Progenitor cell of endocrine pancreas (in vitro differentiated cells): ENCODE measurements around the gene ASB5. TPM values are rescaled to one million over a fixed set of nuclear protein-coding genes. Genes with fewer than 3 reads are reported as not detected.

Source experiments
- DNase-seq: peaks from one replicate; pipeline ENCODE4 v3.0.0; 2021; ENCODE audit warnings: low spot score; ENCODE audit not compliant: unreplicated experiment
- H3K27ac Mint-ChIP-seq: 2 replicates; pipeline ENCODE4 v1.8.0; 2021; ENCODE audit warnings: mild to moderate bottlenecking, moderate library complexity, mixed read lengths
- H3K27me3 Mint-ChIP-seq: 2 replicates; pipeline ENCODE4 v1.8.0; 2021; ENCODE audit warnings: mixed read lengths
- H3K36me3 Mint-ChIP-seq: 2 replicates; pipeline ENCODE4 v1.8.0; 2022; ENCODE audit warnings: mixed read lengths; ENCODE audit not compliant: insufficient read depth
- H3K4me1 Mint-ChIP-seq: 2 replicates; pipeline ENCODE4 v1.8.0; 2021; ENCODE audit warnings: low read depth, mixed read lengths
- H3K4me3 Mint-ChIP-seq: 2 replicates; pipeline ENCODE4 v1.8.0; 2021; ENCODE audit warnings: low read depth, mild to moderate bottlenecking, moderate library complexity, mixed read lengths
- H3K9me3 Mint-ChIP-seq: 2 replicates; pipeline ENCODE4 v1.8.0; 2021; ENCODE audit warnings: low read depth, mixed read lengths
- total RNA-seq: library from RNA; stranded (reverse); gene quantifications from 2 replicates; pipeline ENCODE4 v1.2.1, GENCODE V29; 2021
- TF ChIP-seq, protein P1 (sequence below): fragments of 200-600 bp; sonication (generic); IDR thresholded peaks from one replicate; pipeline ENCODE4 v1.5.0; 2021; ENCODE audit warnings: antibody characterized with exemption, mild to moderate bottlenecking; ENCODE audit not compliant: unreplicated experiment

Gene ASB5
- total RNA-seq, 1 donor from 2014 or later, result 0.50 TPM

DNA sequence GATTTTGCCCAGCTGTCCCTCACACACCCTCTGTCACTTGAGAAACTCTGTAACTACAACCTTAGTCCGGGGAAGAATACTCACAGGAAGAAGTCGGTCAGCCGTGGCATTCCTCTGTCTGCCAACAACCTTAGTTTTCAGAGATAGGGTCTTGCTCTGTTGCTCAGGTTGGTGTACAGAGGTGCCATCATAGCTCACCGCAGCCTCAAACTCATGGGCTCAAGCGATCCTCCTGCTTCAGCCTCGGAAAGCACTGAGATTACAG, 38.6 kb upstream of the ASB5 start:
- no peak for DNase-seq
- Mint-ChIP-seq H3K4me3 (no peak overlapping the region), H3K4me1 (no peaks in the 10 kb centered on the region), H3K27me3 (no peaks in the 10 kb centered on the region), H3K27ac (peak overlapping the region; percentile 13), H3K9me3 (no peaks in the 10 kb centered on the region), H3K36me3 (no peaks in the 10 kb centered on the region)
- TF ChIP-seq, protein P1, sequence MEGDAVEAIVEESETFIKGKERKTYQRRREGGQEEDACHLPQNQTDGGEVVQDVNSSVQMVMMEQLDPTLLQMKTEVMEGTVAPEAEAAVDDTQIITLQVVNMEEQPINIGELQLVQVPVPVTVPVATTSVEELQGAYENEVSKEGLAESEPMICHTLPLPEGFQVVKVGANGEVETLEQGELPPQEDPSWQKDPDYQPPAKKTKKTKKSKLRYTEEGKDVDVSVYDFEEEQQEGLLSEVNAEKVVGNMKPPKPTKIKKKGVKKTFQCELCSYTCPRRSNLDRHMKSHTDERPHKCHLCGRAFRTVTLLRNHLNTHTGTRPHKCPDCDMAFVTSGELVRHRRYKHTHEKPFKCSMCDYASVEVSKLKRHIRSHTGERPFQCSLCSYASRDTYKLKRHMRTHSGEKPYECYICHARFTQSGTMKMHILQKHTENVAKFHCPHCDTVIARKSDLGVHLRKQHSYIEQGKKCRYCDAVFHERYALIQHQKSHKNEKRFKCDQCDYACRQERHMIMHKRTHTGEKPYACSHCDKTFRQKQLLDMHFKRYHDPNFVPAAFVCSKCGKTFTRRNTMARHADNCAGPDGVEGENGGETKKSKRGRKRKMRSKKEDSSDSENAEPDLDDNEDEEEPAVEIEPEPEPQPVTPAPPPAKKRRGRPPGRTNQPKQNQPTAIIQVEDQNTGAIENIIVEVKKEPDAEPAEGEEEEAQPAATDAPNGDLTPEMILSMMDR, result no peak

DNA sequence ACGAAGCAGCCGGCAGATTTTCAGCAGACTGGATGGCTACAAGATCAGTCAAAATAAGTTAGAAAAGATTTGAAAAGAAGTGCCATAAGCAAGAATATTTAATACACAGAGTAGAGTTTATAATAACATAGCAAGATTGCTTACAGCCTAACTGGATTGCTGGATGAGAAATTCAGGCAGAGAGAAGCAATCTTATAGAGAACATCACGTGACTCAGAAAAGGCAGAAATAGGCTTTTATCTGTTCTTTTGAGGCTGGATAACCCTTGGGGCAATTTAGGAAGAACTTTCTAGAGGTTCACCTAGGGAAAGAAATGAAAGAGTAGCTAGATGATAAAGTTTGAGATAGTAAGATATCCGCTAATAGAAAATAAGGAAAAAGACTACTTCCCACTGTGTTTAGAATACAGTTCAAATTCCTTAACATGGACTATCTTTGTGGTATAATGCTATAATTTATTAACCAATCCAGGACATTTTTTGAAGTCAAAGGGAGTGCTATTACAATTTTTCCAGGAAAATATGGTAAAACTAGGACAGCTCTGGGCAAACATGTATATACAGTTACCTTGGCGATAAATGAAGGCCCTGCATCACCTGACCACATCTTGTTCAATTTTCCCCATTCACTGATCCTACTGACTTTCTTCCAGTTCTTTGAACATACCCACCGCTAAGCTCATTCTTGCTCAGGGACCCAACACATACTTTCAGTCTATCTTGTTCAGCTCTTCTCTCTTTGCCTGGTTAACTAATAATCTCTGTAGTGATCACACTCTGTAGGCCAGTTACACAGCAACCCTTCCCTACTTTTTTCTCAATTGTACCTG, 38.0 kb upstream of the ASB5 start:
- Mint-ChIP-seq H3K27ac (peak overlapping the region; percentile 13), H3K9me3 (no peaks in the 10 kb centered on the region), H3K27me3 (no peaks in the 10 kb centered on the region), H3K36me3 (no peaks in the 10 kb centered on the region), H3K4me1 (no peaks in the 10 kb centered on the region), H3K4me3 (no peak overlapping the region)
- TF ChIP-seq, protein P1, result no peak
- DNase-seq, result no peak

DNA sequence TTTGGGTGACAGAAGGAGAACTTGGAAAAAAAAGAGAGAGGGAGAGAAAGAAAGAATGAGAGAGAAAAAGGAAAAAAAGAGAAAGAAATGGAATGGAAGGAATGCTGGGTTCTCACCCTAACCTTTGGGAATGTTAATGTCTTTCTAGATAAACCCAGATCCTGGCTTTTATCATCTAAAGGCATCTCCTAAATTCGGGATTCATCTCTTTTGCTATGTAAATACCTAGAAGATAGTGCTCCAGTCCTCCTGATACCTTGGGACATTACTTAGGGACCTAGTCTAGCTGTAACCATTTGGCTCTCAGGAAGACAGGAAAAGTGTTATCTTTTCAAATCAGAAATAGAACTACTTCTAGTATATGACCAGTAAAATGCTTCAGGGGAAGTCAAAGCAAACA, 34.9 kb upstream of the ASB5 start:
- no peaks in the 10 kb centered on the region for H3K9me3 Mint-ChIP-seq
- no peak for DNase-seq
- H3K4me3 Mint-ChIP-seq, result no peak overlapping the region
- H3K36me3 Mint-ChIP-seq, result no peaks in the 10 kb centered on the region
- no peak overlapping the region for H3K27ac Mint-ChIP-seq
- TF ChIP-seq, protein P1, result no peak
- H3K27me3 Mint-ChIP-seq, result no peaks in the 10 kb centered on the region
- H3K4me1 Mint-ChIP-seq, result no peaks in the 10 kb centered on the region

DNA sequence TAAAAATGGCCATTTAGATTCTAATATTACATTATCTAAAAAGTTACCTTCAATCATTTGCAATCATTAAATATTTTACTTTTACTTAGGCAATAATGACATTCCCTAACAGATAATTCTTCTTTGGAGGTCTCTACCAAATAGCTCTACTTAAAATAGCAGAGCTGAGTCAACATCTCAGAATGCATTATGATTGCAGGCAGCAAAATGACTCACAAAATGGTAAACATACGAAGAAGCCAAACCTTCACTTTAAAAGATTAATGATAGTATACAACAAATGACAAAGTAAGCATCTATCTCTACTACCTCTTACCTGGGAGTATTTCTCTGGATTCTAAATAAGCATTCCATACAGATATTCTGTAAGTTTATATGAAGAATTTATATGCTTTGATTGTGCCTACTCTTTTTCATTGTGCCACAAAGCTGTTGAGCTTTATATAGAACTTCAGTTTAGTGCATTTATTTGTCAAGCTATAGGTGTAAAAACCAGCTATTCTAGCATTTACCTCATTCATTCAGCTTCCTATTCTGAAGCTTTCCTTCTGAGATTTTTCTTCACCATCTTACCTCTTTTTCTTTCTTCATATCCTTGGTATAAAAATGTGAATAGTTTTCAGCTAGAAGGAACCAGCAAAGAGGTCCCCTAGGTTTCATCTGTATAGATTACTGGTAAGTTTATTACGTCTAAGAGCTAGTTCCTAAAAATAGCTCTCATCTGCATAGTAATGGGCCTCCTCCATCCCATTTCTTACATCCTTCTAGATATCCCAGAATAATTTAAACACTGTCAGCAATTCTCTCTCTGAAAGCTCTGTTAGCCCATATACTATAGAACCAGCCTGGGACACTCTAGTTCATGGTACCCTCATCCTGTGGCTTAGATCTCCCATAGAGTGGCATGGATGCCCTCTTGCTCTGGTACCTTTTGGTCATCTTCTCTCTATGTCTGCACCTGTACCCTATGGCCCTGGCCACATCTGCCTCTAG, 33.6 kb upstream of the ASB5 start:
- Mint-ChIP-seq H3K4me1 (no peaks in the 10 kb centered on the region), H3K27me3 (no peaks in the 10 kb centered on the region)

DNA sequence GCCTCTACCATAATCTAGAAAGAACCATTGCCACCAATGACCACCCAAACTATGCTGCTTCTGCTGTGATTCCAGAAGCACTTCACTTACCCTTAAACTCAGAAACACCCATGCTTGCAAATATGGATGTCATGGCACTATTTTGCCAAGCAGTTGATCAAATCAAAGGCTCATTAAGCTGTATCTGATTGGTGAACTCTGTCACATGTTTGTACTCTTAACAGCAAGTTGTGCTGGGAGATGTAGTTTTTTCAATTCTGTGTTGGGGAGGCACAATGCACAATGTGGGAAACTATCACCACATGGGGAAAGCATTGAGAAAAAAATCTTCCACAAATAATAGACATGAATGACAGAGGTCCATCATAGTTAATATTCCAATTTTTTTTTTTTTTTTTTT, 31.5 kb upstream of the ASB5 start:
- Mint-ChIP-seq H3K4me3 (no peak overlapping the region), H3K4me1 (no peaks in the 10 kb centered on the region), H3K9me3 (no peaks in the 10 kb centered on the region), H3K36me3 (no peaks in the 10 kb centered on the region), H3K27ac (no peak overlapping the region), H3K27me3 (no peaks in the 10 kb centered on the region)
- no peak for DNase-seq
- TF ChIP-seq, protein P1, result no peak

More for the DNA sequence above, 33.6 kb upstream of the ASB5 start:
- Mint-ChIP-seq H3K27ac (no peak overlapping the region), H3K9me3 (no peaks in the 10 kb centered on the region), H3K4me3 (no peak overlapping the region), H3K36me3 (no peaks in the 10 kb centered on the region)
- TF ChIP-seq, protein P1, result no peak
- no peak for DNase-seq
